ENCODE results near the gene ASIC1.

The ASIC1 gene

DNA sequence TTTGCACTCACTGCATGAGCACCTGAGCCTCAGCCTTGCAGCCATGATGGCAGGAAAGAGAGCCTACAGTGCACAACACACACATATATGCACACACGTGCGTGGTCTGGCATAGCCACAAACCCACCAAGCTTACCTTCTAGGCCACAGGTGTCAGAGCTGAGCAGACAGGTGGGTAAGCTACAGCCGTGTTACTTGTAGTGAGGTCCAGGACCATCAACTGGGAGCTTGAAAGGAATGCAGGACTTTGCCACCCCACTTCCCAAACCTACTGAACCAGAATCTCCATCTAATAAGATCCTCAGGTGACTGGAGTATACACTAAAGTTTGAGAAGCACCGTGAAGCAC, 2.7 kb downstream of the ASIC1 start:
- in situ Hi-C loops (cut with MboI; ENCODE audit: low sequenced_read_pairs), result no loop called here

DNA sequence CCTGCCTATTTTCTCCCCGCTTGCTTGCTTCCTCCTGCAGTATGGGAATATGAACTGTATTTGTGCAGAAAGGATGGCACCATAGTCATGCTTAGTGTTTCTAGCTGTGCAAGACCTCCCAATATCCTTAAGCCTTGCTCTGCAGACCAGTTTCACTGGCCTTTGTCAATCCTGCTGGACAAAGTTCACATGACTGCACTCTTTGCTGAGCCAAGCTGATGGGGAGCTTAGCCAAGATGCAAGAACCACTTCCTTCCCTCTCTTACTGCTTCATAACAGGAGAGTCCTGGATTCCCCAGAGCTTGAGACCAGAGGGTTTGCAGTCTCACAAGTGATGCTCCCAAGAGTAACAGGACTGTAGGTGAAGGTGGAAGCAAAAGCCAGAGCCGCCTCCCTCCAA, 3.8 kb downstream of the ASIC1 start:
- in situ Hi-C loops (cut with MboI; ENCODE audit: low sequenced_read_pairs), result no loop called here

DNA sequence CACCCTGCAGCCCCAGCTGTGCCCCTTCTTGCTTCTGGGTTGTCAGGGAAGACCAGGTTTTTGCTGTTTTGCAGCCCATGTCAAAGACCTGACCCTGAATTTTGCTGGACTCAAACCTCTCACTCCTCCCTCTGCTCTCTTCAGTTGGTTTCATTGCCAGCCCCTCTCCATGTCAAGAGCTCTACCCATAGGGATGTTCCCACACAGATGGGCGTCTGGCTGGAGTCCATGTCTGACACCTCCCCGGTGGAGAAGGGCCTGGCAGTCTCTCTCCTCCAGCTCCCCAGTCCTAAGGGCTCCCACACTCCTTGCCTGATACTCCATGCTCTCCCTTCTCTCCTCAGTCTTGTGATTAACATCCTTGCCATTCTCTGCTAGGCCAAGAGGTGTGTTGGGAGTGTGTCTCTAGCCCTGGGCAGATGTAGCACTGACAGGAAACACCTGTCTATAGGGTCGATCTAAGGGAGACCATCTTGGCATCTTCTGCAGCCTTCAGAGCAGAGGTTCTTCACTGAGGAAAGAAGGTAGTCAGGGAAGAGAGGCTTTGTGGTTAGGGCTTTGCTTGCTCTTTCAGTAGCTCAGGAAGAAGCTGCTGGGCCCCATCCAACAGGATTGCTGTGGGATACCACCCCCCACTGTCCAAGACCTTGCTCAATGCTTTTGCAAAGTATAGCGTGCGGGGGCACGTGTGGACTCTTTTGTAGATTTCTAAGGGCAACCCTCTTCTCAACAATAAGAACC, 4.7 kb downstream of the ASIC1 start:
- in situ Hi-C loops (cut with MboI; ENCODE audit: low sequenced_read_pairs), result no loop called here

DNA sequence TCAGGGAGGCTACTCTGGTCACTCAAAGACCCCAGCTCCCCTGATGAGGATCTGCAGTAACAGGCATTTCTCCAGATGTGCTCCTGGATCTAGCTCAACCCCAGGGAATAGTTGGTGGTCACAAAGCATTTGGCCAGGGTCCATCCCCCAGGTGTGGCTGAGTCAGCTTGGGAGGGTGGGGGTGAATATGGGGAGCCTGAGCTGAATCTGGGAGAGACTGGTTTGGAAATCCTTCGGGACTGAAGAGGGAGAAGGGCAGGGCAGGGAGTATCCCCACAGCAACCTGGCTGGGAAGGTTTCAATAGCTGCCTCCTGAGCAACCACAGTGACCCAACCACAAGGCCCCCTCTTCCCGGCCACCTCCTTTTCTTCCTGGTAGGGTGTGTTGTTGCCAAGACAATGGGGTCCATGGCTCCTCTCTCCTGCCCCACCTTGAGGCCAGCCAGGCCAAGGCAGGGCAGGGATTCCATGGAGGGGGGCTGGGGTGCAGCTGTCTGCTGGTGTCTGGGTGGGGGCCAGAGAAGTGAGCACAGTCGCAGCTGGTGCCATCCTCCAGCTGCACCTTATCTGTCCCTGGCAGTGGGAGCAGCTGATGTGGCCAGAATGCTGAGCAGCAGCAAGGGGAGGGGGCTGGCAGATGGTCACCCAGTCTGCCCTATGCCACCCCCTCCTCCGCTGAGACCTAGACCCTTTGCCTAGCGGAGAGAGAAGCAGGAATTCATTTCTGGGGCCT, 5.5 kb downstream of the ASIC1 start:
- in situ Hi-C loops (cut with MboI; ENCODE audit: low sequenced_read_pairs), result no loop called here

DNA sequence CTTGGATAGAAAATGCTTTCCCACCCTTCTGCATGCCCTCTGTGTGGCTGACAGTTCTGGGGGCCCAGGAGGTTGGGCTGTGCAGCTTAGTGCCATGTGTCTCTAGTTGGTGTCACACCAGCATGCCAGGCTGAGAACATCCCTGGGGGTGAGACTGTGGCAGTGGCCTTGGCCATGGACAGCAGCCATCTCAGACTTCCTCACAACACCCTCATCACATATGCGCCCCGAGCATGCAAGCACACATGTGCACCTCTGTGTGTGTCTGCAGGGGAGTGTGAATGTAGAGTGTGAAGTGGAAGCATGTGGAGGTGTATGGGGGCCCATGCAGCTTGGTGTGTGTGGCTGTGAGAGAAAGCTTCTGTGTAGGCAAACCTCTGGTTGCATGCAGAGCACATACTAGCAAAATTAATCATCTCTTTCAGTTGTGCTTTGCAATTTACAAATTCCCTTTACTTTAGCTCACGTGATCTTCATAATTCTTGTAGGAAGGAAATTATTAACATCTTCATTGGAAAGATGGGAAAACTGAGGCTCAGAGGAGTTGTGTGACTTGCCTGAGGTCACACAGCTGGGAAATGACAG, 8.4 kb downstream of the ASIC1 start:
- in situ Hi-C loops (cut with MboI; ENCODE audit: low sequenced_read_pairs), result no loop called here

DNA sequence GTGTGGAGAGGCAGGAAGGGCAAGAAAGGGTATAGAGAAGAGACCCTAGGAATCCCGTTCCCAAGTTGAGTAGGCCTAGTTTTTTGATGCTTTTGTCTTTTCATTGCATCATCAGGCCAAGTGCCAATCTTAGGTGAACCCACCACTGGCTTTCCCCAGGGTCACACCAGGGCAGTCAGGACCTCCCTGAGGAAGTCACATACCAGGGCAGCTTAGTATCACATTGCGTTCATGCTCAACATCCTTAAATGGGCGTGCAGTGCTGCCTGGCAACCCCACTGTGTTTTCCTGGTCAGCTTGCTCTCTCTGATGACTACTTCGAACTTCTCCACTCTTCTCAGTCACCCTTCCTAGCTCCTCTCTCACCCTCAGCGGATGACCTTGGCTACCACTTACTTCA, 9.0 kb downstream of the ASIC1 start:
- in situ Hi-C loops (cut with MboI; ENCODE audit: low sequenced_read_pairs), result no loop called here

DNA sequence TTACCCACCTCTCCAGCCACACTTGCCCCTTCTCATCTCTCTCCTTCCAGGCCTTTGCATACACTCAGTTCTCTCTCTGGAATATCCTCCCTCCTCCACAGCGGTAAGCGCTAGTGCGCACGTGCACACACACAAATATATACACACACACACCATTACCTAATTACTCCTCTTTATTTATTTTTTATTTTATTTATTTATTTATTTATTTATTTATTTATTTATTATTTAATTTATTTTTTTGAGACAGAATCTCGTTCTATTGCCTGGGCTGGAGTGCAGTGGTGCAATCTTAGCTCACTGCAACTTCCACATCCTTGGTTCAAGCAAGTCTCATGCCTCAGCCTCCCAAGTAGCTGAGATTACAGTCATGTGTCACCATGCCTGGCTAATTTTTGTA, 11.7 kb downstream of the ASIC1 start:
- in situ Hi-C loops (cut with MboI; ENCODE audit: low sequenced_read_pairs), result no loop called here

DNA sequence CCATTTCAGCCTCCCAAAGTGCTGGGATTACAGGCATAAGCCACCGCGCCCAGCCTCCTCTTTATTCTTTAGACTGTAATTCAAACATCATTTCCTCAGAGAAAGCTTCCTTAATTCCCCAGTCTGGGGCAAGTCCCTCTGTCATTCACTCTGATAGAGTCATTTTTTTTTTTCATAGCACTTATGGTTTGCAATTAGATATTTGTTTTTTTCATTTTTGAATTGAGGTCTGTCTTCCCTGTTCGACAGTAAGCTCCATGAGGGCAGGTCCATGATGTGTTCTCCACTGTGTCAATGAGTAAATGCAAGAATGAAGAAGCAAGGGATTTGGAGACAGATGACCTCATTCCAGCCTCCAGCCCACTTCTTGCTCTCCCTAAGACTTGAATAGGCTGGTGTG, 12.1 kb downstream of the ASIC1 start:
- in situ Hi-C loops (cut with MboI; ENCODE audit: low sequenced_read_pairs), result no loop called here

DNA sequence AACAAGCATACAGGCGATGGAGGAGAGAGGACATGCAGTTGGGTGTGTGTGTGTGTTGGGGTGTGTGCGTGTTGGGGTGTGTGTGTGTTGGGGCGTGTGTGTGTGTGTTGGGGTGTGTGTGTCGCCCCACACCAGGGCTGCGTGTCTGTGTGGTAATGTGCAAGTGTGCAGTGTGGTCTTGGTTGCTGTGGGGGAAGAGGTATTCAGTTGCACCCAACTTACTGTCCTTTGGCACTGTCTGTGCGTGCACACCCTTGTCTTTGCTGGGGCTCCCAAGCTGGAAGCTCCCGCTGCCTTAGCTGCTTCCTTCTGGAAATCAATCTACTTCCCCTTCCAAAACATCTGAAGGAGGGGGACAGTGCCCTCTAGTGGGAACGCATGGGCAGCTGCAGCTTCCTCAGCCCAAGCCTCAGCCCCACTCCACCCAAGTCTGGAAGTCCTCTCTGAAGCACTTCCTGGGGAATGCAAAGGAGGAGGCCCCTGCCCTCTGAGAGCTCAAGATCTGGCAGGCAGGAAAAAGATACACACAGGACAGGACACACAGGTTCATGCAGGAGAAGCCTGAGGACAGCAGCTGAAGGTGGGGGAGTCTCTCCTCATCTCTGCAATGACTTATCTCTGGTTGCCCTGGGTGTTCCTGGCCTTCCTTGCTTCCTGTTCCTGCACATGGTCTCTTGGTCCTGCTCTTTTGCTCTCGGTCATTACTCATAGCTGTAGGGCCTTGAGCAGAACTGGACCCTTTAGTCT, 13.1 kb downstream of the ASIC1 start:
- in situ Hi-C loops (cut with MboI; ENCODE audit: low sequenced_read_pairs), result no loop called here

DNA sequence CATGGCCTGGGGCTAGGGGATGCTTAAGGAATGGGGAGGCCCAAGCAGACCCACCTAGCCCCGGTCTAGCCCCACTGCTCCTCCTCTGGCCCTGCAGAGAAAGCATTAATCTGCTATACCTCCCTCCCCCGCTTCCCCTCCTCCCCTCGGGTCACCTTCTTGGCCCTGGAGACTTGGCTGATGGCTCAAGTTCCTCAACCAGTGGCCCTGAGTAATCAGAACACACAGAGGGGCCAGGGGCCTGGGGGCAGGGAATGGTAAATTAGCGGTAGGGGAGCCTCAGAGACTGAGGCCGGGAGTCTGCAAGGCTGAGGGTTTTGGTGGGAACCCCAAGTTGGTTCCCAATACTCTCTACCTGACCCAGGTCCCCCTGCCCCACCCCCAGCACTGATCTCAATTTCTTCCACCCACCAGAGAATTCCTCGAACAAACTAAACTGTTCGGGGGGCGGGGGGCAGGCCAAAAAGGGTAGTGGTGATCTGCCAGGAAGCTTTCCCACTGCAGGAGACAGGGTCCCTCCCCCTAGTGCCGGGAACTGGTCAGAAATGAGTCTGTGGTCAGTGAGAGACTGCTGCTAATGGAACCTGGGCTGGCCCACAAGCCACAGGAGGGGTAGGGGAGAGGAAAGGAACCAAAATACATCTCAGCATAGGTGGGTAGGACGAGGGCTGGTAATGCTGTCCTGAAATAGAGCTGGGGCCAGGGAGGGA, 15.0 kb downstream of the ASIC1 start:
- in situ Hi-C loops (cut with MboI; ENCODE audit: low sequenced_read_pairs), result no loop called here

DNA sequence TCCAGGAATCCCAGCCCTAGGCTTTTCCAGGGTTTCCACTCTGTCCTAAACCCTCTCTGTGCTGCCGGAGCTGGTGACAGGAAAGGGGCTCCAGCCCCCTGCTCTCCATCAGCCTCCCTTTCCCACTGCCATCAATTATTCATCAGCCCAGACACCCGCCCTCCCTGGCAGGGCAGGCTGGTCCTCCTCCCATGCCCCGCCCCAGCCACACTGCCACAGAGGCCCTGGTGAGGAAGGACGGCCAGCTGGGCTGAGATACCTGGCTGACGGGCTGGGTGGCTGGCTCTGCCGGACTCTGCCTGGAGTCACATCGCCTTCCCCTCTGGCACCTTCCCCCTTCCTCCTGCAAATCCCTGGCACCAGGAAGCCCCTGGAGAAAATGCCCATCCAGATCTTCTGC, 15.8 kb downstream of the ASIC1 start:
- in situ Hi-C loops (cut with MboI; ENCODE audit: low sequenced_read_pairs), result no loop called here

DNA sequence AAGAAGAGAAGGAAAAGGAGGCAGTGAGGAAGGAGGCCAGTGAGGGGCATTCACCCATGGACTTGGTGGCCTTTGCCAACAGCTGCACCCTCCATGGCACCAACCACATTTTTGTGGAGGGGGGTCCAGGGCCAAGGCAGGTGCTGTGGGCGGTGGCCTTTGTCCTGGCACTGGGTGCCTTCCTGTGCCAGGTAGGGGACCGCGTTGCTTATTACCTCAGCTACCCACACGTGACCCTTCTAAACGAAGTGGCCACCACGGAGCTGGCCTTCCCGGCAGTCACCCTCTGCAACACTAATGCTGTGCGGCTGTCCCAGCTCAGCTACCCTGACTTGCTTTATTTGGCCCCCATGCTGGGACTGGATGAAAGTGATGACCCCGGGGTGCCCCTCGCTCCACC, 16.3 kb downstream of the ASIC1 start:
- in situ Hi-C loops (cut with MboI; ENCODE audit: low sequenced_read_pairs), result no loop called here

DNA sequence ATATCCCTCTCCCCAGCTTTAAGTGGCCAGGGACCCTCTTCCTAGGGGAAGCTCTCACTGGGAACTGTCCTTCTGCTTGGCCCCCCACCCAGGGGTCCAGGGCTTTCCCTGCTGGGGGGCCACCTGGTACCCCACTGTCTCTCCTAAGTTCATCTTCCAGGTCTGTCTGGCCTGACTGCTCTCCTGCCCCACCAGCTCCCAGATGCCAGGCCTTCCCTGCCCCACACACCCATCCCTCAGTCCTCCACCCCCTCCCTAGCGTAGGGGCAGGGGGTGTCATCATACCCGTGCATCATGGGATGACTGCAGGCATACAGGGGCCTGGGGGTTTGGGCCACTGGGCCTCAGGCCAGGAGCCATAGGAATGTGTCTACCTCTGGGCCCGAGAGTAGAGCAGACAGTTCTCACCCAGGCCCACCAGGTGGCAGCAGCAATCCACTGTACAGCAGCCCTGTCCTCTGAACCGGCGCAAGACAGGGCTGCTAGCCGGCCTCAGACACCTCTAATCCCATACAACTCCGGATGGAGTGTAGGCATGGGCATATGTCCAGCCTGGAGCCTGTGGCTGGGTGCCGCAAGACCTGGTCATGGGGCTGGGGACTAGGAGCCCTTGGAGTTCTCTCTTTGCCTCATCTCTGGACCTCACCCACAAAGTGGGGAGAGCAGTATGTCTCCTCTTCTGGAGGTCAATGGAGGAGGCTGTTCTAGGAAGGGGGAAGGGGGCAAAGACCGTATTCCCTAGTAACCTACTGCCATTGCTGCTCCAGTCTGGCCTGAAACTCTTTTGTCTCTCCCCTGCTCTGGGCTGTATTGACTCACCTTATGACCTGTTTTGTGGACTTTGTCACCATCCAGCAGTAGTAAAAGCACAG, 17.8 kb downstream of the ASIC1 start:
- in situ Hi-C loops (cut with MboI; ENCODE audit: low sequenced_read_pairs), result no loop called here

DNA sequence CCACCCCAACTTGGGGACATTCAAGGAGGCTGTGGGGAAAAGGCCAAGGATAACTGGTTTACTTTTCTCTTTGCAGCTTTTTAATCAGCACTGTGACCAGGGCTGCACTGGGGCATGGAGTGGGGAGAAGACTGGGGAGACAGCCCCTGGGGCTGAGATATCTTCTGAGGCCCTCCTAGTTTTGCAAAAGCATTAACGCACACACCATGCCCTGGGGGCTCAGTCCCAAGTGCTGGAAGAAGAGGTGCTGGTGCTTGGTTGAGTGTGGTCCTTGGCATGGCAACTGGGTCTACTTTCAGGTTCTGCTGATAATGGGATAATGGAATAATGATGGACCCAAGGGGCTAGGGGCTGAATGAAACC, 18.4 kb downstream of the ASIC1 start:
- in situ Hi-C loops (cut with MboI; ENCODE audit: low sequenced_read_pairs), result no loop called here

DNA sequence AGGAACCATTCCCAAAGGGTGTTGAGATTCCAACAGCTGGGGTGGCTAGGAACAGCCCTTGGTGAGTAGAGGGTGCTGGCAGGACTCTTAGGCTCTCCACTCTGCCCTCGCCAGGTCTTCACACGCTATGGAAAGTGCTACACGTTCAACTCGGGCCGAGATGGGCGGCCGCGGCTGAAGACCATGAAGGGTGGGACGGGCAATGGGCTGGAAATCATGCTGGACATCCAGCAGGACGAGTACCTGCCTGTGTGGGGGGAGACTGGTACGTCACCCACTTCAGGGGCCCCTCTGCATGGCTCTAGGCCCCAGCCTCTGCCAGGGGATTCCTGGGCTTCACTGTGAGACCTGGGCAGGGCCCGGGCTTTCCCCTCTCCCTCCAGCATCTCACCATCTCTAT, 19.7 kb downstream of the ASIC1 start:
- in situ Hi-C loops (cut with MboI; ENCODE audit: low sequenced_read_pairs), result no loop called here

DNA sequence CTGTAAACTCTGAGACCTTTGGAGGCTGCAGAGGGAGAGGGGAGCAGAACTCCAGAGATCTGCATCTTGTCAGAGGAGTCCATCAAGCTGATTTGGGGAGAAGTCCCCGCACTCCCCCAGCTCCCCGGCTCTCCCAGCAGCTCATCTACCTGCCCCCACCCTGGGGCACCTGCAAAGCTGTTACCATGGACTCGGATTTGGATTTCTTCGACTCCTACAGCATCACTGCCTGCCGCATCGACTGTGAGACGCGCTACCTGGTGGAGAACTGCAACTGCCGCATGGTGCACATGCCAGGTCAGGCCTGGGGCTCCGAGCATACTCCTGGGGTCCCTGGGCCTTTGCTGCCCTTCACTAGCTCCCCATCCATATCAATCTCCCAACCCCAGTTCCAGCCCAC, 20.9 kb downstream of the ASIC1 start:
- in situ Hi-C loops (cut with MboI; ENCODE audit: low sequenced_read_pairs), result no loop called here

DNA sequence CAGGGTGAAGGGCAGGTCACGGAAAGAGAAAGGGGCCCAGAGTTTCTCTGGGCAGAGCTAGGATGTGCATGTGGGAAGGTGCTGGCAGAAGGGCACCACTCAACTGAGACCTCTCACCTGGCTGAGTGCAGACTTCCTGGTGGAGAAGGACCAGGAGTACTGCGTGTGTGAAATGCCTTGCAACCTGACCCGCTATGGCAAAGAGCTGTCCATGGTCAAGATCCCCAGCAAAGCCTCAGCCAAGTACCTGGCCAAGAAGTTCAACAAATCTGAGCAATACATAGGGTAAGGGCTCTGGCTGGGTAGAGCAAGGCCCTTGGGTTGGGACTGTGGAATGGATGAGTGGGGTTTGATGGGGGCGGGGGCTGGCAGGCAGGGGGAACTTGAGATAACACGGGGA, 22.4 kb downstream of the ASIC1 start:
- in situ Hi-C loops (cut with MboI; ENCODE audit: low sequenced_read_pairs), result no loop called here

DNA sequence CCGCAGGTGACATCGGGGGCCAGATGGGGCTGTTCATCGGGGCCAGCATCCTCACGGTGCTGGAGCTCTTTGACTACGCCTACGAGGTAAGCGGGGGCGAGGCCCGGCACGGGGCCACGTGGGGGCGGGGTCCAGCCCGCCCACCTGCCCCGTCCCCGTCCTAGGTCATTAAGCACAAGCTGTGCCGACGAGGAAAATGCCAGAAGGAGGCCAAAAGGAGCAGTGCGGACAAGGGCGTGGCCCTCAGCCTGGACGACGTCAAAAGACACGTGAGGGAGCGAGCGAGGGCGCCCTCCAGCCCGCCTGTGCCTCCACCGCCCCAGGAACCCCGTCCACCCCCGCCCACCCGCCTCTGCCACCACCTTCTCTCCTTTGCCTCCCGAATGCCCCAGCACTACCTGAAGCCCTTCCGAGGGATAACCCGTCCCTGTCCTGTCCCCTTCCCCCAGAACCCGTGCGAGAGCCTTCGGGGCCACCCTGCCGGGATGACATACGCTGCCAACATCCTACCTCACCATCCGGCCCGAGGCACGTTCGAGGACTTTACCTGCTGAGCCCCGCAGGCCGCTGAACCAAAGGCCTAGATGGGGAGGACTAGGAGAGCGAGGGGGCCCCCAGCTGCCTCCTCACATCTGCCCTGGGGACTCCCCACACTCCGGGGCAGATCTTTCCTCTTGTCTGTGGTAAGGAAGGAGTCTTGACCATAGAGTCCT, 23.9 kb downstream of the ASIC1 start:
- in situ Hi-C loops (cut with MboI; ENCODE audit: low sequenced_read_pairs), result no loop called here

DNA sequence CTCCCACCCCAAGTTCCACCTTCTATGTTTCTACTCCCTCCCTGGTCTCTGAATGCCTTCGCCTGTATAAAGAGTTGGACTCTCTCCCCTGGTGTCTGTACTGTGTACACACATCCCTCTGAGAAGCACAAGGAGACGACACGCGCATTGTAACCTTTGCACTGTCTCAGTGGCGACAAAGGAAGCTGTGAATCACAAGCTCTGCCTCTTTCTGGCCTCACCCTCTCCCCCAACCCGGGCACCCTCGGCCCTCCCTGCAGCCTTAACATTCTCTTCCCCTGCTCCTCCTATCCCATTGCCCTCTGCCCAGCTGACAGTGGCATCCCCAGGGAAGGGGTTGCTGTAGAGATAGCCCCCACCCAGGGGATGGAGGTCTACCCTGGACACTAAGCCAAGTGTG, 25.2 kb downstream of the ASIC1 start:
- in situ Hi-C loops (cut with MboI; ENCODE audit: low sequenced_read_pairs), result no loop called here

DNA sequence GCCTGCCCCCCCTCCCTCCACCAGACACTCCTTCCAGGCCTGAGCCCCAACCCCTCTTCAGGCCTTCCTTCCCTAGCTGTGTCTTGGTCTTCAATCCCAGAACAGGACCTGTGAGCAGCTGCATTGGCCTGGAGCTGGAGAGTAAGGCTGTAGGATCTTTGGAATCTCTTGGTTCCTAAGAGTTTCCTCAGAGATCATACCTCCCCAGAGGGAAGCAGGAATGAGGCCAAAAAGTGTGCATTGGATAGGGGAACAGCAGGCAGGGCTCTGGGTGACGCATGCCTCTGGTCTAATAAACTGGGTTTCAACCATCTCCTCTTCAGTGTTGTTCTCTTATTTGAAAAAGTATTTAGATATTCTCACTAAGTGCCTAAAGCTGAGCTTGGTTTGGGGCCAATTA, 25.9 kb downstream of the ASIC1 start:
- in situ Hi-C loops (cut with MboI; ENCODE audit: low sequenced_read_pairs), result no loop called here

All from hTERT RPE-1 (cell line).